ENCODE measurements around the gene BSCL2.

Gene BSCL2

DNA sequence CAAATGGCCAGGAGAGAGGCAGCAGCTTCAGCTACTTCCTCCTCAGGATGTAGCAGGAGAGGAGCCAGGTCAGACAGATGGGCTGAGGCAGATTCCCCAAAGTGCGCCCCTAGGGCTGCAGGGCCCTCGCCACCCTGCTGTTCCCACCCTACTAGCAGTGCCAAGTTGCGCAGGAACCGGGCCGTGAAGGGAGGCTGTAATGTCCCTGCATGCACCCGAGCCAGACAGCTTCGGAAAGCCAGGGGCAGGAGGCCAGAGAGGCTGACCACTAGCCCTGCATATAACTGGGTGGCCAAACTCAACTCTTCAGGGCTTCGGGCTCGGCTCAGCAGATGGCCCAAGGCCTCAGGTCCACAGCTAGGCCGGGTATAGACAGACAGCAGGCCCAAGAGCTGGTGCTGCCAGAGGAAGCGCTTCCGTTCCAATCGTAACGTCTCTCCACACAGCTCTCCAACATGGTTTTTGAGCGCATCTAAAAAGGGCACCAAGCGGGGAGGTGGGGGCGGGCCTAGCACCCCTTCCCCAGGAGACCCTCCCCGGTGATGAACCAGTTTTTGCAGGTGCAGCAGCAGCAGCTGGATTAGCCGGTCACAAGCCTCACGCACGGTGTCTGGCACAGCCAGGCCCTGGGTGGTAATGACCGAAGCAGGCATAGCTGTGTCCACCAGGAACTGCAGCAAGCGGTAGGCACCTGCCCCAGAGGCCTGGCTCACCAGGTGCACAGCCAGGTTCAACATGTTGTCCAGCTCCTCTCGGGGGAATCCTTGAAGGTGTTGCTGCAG, 58.8 kb downstream of the BSCL2 start:
- Mint-ChIP-seq H3K9me3 (no peaks in the 10 kb centered on the region), H3K27ac (no peak overlapping the region), H3K27me3 (no peaks in the 10 kb centered on the region), H3K36me3 (ENCODE audit: low read depth) (peaks cover 67% of the 10 kb centered on the region), H3K4me3 (no peak overlapping the region), H3K4me1 (ENCODE audit: low read depth) (peaks cover 48% of the 10 kb centered on the region)
- intact Hi-C loops (cut with micrococcal nuclease): no loop called here

DNA sequence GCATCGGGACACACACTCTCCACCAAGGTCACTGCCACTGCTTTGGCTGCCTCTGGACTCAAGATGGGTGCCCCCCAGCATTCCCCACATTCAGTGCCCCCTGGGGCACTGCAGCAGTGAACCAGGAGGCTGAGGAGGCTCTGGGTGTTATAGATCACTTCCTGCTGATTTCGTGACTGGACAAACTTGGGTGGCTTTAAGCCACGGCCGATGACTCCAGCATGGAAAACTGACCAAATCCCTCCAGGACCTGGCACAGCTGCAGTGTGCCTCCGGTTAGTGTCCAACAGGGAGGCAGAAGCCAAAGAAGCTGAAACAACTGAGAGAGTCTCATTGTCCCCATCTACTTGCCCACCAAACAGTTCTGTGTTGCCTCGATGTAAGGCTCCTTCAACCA, 59.6 kb downstream of the BSCL2 start:
- Mint-ChIP-seq H3K4me1 (ENCODE audit: low read depth) (peaks cover 46% of the 10 kb centered on the region), H3K27ac (no peak overlapping the region), H3K36me3 (ENCODE audit: low read depth) (peaks cover 69% of the 10 kb centered on the region), H3K9me3 (no peaks in the 10 kb centered on the region), H3K27me3 (no peaks in the 10 kb centered on the region), H3K4me3 (no peak overlapping the region)
- intact Hi-C loops (cut with micrococcal nuclease): no loop called here

DNA sequence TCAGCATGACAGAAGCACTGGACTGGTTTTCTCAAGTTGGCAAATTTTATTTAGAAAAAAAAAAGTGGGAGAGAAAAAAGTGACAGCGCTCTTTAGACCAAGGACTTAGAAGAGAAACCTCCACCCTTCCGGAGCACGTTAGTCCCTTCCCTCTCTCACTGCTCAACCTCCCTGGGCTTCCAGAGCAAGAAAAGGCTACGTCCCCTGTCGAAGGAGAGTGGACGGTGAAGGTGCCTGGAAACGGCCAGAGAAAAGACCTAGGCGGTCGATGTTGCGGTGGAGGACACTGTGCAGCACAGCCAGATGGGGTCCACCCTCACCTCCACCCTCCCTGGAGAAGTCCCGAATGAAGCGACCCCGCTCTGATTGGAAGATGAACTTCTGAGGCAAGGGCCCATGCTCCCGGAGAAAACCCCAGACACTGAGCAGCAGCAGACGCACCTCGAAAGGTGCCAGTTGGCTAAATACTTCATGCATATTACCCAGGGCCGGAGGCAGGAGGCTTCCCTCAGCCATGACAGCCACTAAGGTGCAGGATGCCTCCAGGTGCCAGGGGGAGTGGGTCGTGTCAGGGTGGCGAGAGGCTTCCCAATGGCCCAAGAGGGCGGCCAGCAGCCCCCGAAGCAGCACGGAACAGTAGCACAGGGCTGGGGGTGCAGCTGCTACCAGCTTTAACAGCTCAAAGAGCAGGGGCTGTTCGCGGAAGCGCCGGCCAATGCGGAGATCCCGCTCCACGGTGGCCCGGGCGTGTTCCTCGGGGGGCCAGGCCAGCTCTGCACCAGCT, 60.2 kb downstream of the BSCL2 start:
- Mint-ChIP-seq H3K4me1 (ENCODE audit: low read depth) (peaks cover 40% of the 10 kb centered on the region), H3K9me3 (no peaks in the 10 kb centered on the region), H3K36me3 (ENCODE audit: low read depth) (peaks cover 70% of the 10 kb centered on the region), H3K4me3 (peak overlapping the region; percentile 95), H3K27ac (peak overlapping the region; percentile 93), H3K27me3 (no peaks in the 10 kb centered on the region)
- intact Hi-C loops (cut with micrococcal nuclease): loop anchor here (1.0 kb wide), 1 partner anchor 46 kb away; the partner anchor contains the start of gene MTA2

DNA sequence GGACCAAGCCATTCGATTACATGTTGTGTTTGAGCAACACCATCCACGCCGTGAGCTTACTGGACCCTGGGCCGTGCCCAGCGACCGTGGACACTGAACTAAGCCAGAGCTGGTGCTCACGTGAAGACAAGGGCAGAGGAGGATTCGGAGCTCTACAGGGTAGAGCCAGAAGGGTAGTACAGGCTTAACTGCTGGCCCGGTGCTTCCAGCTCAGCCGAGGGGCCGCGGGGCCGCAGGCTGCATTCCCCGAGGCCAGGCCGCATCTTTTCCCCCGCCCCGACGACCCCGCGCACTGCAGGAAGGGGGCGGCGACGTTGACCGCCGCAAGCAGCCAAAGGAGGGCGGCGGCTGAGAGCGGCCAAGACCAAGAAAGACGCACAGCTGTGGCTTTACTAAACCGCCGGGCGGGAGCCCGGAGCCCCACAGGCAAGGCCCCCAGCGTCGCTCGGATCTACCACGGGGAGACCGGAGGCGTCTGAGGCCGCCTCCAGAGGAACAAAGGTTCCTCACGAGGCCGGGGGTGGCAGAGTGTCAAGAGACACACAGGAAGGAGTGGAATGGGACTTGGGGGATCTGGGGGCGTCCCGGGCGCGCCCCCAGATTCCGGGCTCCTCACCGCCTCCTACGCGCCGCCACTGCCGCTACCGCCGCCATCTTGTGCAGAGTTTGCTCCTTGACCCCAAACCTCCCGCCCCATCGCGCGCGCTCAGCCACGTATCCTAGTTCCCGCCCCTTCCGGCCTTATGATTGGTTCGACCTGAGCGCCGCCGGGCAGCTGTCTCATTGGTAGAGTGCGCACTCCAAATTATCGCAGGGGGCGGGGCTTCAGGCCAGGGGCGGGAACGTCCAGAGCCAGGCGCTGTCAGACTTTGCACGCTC, 61.0 kb downstream of the BSCL2 start, which contains the start of gene GANAB:
TSS of gene GANAB (minus strand) at position 668 of the 879 bp plus-strand sequence. CDS start at position 654, 14 bp downstream.
- Mint-ChIP-seq H3K4me3 (peak within 1 kb of the TSS; percentile 95), H3K9me3 (no peaks in the 10 kb centered on the region), H3K27me3 (no peaks in the 10 kb centered on the region), H3K36me3 (ENCODE audit: low read depth) (peaks cover 74% of the 10 kb centered on the region), H3K4me1 (ENCODE audit: low read depth) (peaks cover 39% of the 10 kb centered on the region), H3K27ac (peak within 1 kb of the TSS; percentile 93)
- intact Hi-C loops (cut with micrococcal nuclease): loop anchor here (1.0 kb wide), 1 partner anchor 45 kb away; the partner anchor contains the start of gene MTA2

DNA sequence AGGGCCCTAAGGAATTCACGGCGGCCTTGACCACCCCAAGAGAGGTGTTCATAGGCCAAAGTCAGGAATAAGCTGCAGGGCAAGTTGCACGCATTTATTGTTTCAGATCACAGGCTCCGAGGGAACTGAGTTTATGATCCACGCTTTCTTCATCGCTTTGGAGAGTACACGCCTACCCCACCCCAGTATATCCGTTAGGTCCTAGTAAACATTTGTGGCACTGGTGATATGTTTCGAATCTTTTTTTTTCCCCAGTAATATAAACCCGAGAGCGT, 61.6 kb downstream of the BSCL2 start:
- Mint-ChIP-seq H3K4me3 (peak overlapping the region; percentile 95), H3K36me3 (ENCODE audit: low read depth) (peaks cover 77% of the 10 kb centered on the region), H3K9me3 (no peaks in the 10 kb centered on the region), H3K27me3 (no peaks in the 10 kb centered on the region), H3K4me1 (ENCODE audit: low read depth) (peaks cover 35% of the 10 kb centered on the region), H3K27ac (peak overlapping the region; percentile 93)
- intact Hi-C loops (cut with micrococcal nuclease): no loop called here

DNA sequence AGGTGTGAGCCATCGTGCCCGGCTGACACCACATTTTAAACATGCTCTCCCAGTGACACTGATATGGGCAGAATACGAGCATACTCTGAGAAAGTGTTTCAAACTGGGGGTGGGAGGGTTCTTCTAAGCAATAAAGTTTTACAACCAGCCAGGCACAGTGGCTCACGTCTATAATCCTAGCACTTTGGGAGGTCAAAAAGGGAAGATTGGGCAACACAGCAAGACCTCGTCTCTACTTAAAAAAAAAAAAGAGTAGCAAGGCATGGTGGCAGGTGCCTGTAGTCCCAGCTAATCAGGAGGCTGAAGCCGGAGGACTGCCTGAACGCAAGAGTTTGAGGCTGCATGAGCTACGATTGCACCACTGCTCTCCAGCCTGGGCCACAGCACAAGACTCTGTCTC, 63.0 kb downstream of the BSCL2 start:
- Mint-ChIP-seq H3K36me3 (ENCODE audit: low read depth) (peaks cover 75% of the 10 kb centered on the region), H3K27me3 (no peaks in the 10 kb centered on the region), H3K27ac (no peak overlapping the region), H3K4me1 (ENCODE audit: low read depth) (peaks cover 40% of the 10 kb centered on the region), H3K9me3 (no peaks in the 10 kb centered on the region), H3K4me3 (no peak overlapping the region)
- intact Hi-C loops (cut with micrococcal nuclease): no loop called here

Measured in dendritic cell treated with granulocyte-macrophage colony-stimulating factor and Interleukin-4, amounts not matched to agents 40 ng/mL and 50 ng/mL, for 4 days (primary cell).